Activated CD4-positive, alpha-beta T cell treated with anti-CD3 and anti-CD28 coated beads, Interleukin-2, amount 50 U/mL, for 1 hour (primary cell): Measurements from ENCODE around the gene ERC2.

Experiments
- DNase-seq: peaks from one replicate; pipeline ENCODE4 v3.0.0-alpha.2; 2020

The ERC2 gene

GRCh38 chr3:55477306-55478303 lies 990.7 kb downstream of the ERC2 start:
- no peak for DNase-seq

GRCh38 chr3:55476515-55476914 lies 991.8 kb downstream of the ERC2 start:
- no peak for DNase-seq

DNA sequence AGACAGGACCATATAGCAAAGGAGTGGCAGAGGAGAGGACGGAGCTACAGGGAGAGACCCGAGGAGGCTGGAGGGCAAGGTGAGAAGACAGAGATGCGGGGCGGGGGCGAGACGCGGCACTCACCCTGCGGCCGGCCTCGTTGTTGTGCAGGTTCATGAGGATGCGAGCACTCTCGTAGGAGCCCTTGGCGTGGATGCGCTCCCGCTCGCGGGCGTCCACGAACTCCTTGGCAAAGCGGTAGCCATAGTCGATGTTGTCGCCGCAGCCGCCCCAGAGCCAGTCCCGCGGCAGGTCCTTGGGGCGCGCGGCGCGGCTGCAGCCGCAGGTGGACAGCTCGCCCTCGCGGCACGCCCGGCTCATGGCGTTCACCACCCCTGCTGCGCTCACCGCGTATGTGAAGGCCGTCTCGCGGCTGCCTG lies 994.0 kb downstream of the ERC2 start:
- no peak for DNase-seq

- no peak for DNase-seq
Observed at GRCh38 chr3:55473788-55474187, 994.5 kb downstream of the ERC2 start.

GRCh38 chr3:55471522-55472280 lies 996.6 kb downstream of the ERC2 start:
- no peak for DNase-seq

- no peak for DNase-seq
Observed at GRCh38 chr3:55471084-55471483, 997.2 kb downstream of the ERC2 start.

DNA sequence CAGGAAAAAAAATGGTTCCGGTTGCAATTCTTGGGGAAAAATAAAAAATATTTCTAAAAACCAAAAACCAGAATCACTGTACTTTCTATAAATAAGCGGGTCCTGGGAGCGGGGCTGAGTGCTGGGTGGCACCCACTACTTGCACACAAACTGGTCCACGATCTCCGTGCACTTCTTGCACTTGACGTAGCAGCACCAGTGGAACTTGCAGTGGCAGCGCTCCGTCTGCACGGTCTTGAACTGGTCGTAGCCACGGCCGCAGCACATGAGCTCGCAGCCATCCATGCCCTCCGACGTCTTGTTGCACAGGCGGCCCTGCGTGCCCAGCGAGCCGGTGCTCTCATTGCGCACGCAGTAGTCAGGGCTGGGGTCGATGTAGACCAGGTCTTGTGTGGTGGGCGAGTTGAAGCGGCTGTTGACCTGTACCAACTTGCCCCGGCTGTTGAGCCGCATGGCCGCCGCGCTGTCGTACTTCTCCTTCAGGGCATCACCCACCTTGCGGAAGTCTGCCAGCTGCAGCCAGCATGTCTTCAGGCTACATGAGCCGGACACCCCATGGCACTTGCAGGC lies 998.2 kb downstream of the ERC2 start:
- DNase-seq, result no peak

GRCh38 chr3:55468251-55468650 lies 1000.0 kb downstream of the ERC2 start:
- no peak for DNase-seq

- no peak for DNase-seq
Observed at GRCh38 chr3:55467099-55467498, 1001.2 kb downstream of the ERC2 start.

DNA sequence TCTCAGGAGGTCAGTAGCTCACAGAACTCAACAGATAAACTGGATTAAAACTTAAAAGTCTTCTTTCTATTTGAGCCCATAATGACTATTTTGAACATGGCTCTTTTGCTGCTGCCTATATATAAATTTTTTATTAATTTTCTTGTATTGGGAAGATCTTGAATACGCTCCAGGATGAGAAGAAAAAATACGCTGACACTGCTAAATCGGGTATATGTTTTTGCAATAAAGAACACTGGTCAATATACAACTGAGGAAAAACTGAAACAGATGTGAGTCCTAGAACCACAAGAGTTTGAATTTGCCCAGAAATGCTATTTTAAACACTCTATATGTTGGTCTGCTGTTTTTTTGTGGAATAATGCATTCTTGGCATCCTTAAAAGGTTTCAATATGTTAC lies 1001.7 kb downstream of the ERC2 start:
- no peak for DNase-seq

DNA sequence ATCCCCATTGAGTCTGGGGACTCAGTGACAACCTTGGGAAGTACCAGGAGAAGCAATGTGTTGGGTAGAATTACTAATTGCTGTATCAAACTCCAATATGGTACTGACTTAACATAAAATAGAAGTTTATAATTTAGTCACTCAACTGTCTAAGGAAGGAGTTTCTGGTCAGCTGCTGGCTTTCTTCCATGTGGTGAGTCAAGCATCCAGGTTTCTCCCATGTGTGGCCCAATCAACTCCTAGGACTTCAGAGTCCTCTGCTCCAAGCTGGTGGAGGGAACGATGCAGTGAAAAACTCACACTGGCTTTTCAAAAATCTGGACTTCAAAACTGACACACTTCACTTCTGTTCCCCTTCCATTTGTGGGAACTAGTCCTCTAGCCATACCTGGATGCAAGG lies 1006.4 kb downstream of the ERC2 start:
- no peak for DNase-seq

DNA sequence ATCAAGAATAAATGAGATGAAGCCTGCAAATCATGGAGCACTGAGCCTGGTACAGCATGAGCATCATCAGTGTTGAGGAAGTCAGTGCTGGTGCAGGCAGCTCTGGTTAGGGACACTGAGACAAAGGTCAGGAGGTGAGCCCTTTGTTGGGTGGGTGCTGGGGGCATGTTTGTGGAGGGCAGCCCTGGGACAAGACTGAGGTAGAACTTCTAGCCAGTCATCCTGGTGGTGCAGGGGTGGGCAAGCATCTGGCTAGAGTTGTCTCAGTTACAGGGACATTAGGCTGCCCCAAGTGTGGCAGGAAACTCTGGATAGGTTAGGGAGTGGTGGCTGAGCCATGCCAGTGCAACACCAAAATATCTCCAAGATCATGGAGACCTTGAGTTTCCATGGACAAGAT lies 1008.4 kb downstream of the ERC2 start:
- DNase-seq, result no peak
